ENCODE results near the gene LKAAEAR1.
A peak's percentile ranks its signal among the peaks of the same experiment; 100 is the strongest.
"Not testable (repeated sequence)": the region's sequence is repeated elsewhere in the genome, so short reads cannot be mapped to it uniquely, and the experiment has no call there.

LKAAEAR1 gene

GRCh38 chr20:64096535-64096934 lies 12.3 kb upstream of the LKAAEAR1 start:
- DNase-seq: no peak

- no peak for DNase-seq
Measured at GRCh38 chr20:64095927-64096326, 11.7 kb upstream of the LKAAEAR1 start.

- DNase-seq: no peak
Measured at GRCh38 chr20:64095455-64095854, 11.3 kb upstream of the LKAAEAR1 start.

- DNase-seq: no peak
Measured at GRCh38 chr20:64093013-64093503, 8.9 kb upstream of the LKAAEAR1 start.

- DNase-seq: no peak
Measured at GRCh38 chr20:64092258-64093012, 8.2 kb upstream of the LKAAEAR1 start.

GRCh38 chr20:64091770-64092169 lies 7.6 kb upstream of the LKAAEAR1 start:
- DNase-seq: no peak

GRCh38 chr20:64091340-64091739 lies 7.1 kb upstream of the LKAAEAR1 start:
- no peak for DNase-seq

- DNase-seq: no peak
Measured at GRCh38 chr20:64090165-64090564, 6.0 kb upstream of the LKAAEAR1 start.

- DNase-seq: not testable (repeated sequence)
Measured at GRCh38 chr20:64088586-64088985, 4.4 kb upstream of the LKAAEAR1 start.

GRCh38 chr20:64087226-64087825 lies 3.1 kb upstream of the LKAAEAR1 start:
- DNase-seq: not testable (repeated sequence)

GRCh38 chr20:64086801-64087200 lies 2.6 kb upstream of the LKAAEAR1 start:
- no peak for DNase-seq

- DNase-seq: no peak
Measured at GRCh38 chr20:64084685-64085152, 521 bp upstream of the LKAAEAR1 start.

GRCh38 chr20:64083378-64083803 lies 807 bp downstream of the LKAAEAR1 start:
- DNase-seq: peak; percentile 78

GRCh38 chr20:64082820-64083377 lies 1.3 kb downstream of the LKAAEAR1 start:
- no peak for DNase-seq

GRCh38 chr20:64082126-64082731 lies 2.0 kb downstream of the LKAAEAR1 start:
- DNase-seq: no peak

GRCh38 chr20:64081624-64081964 lies 2.6 kb downstream of the LKAAEAR1 start:
- no peak for DNase-seq

- no peak for DNase-seq
Measured at GRCh38 chr20:64080813-64081623, 3.2 kb downstream of the LKAAEAR1 start.

GRCh38 chr20:64080013-64080812 lies 4.0 kb downstream of the LKAAEAR1 start, which contains the start of gene OPRL1:
OPRL1 (plus strand) TSS chr20:64080082; CDS start chr20:64092721, 12,639 bp downstream.
- DNase-seq: peak; percentile 57

GRCh38 chr20:64079273-64080012 lies 4.8 kb downstream of the LKAAEAR1 start, which contains the start of gene RGS19:
RGS19 (minus strand) TSS chr20:64079518; CDS start chr20:64076886, 2,632 bp downstream.
- DNase-seq: peak; percentile 77

GRCh38 chr20:64078934-64079272 lies 5.3 kb downstream of the LKAAEAR1 start:
- DNase-seq: no peak

Measured in CD4-positive, alpha-beta T cell treated with Interleukin-12 subunit alpha and Interleukin-12 subunit beta, for 1 hour (primary cell).